Measurements from ENCODE around the gene COL27A1. TPM values are rescaled to one million over a fixed set of nuclear protein-coding genes. Genes with fewer than 3 reads are reported as not detected.
A peak's percentile ranks its signal among the peaks of the same experiment; 100 is the strongest.

Gene COL27A1
- total and polyA plus RNA-seq, 8 donors, result 15.8 to 180 (median 147) TPM

GRCh38 chr9:114288193-114289091 is 133.1 kb downstream of the COL27A1 start:
- peaks cover 0 to 19% of the 10 kb centered on the region in 2 donors for H3K27me3 ChIP-seq
- no peak overlapping the region for H3K4me3 ChIP-seq
- no peak for TF ChIP-seq CTCF (IDR thresholded peaks at IDR 0.05)
- peaks cover 3 to 8% of the 10 kb centered on the region in 2 donors for H3K36me3 ChIP-seq
- intact Hi-C loops (cut with DNase I), result loop anchor here in 1 of 2 donors (10.0 kb wide), 1 partner anchor 134 kb away; the partner anchor contains the start of gene COL27A1
- H3K27ac ChIP-seq, result no peak overlapping the region
- no peaks in the 10 kb centered on the region for H3K9me3 ChIP-seq
- ATAC-seq (no peak), DNase-seq (peak in 2 of 4 donors; percentile 30 to 68)
- H3K4me1 ChIP-seq, result no peaks in the 10 kb centered on the region

GRCh38 chr9:114289106-114289505 is 133.8 kb downstream of the COL27A1 start:
- TF ChIP-seq CTCF (IDR thresholded peaks at IDR 0.05), result no peak
- no peaks in the 10 kb centered on the region for H3K4me1 ChIP-seq
- ATAC-seq (no peak), DNase-seq (peak in 2 of 4 donors; percentile 12 to 59)
- intact Hi-C loops (cut with DNase I), result loop anchor here in 1 of 2 donors (10.0 kb wide), 1 partner anchor 134 kb away; the partner anchor contains the start of gene COL27A1
- H3K27me3 ChIP-seq, result peaks cover 0 to 19% of the 10 kb centered on the region in 2 donors
- no peak overlapping the region for H3K4me3 ChIP-seq
- H3K27ac ChIP-seq, result no peak overlapping the region
- no peaks in the 10 kb centered on the region for H3K9me3 ChIP-seq
- H3K36me3 ChIP-seq, result peaks cover 3 to 8% of the 10 kb centered on the region in 2 donors

DNA sequence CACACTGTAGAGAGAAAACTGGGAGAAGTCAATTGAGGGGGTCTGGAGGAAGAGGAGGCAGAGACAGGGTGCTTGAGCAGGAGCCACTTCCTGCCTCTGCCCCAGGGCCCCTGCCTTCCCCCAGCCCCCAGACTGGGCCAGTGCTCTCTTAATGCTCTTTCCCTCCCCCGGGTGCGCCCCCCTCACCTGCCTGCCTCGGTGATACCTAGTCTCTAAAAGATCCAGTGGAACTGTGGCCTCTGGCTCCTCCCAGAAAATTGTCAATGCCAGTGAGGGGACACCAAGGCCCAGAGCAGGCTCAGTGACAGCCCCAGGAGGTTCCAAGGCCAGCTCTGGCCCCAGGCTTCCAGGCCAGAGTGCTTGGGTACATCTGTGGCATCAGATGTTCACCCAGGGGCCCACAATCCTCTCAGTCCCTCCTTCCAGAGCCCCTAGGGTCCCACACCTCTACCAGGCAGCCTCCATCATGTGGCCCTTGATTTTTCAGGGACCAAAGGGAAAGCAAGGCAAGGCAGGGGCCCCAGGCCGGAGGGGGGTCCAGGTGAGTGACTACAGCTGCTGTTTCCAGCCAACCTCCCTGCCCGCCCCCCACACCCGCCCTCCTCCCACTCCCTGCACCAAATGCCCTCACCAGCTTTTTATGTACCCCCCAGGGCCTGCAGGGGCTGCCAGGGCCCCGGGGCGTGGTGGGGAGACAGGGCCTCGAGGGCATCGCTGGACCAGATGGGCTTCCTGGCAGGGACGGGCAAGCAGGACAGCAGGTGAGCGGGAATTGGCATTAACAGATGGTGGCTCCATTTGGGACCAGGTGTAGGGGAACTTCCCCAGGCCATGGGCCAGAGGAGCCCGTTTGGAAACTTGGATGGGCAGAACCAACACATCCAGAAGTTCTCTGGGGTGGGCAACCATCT is 134.5 kb downstream of the COL27A1 start:
- peaks cover 3 to 8% of the 10 kb centered on the region in 2 donors for H3K36me3 ChIP-seq
- no peaks in the 10 kb centered on the region for H3K4me1 ChIP-seq
- intact Hi-C loops (cut with DNase I), result loop anchor here in 1 of 2 donors (5.0 to 10.0 kb wide), 2 partner anchors 135 to 183 kb away; partner anchors contain the start of gene COL27A1
- H3K9me3 ChIP-seq, result peaks cover 0 to 5% of the 10 kb centered on the region in 2 donors
- no peak for TF ChIP-seq CTCF (IDR thresholded peaks at IDR 0.05)
- H3K27me3 ChIP-seq, result peaks cover 0 to 17% of the 10 kb centered on the region in 2 donors
- H3K4me3 ChIP-seq, result no peak overlapping the region
- no peak overlapping the region for H3K27ac ChIP-seq
- no peak for ATAC-seq
- DNase-seq, result peak in 2 of 4 donors; percentile 25 to 69

GRCh38 chr9:114290561-114290986 is 135.2 kb downstream of the COL27A1 start:
- no peak for TF ChIP-seq CTCF (IDR thresholded peaks at IDR 0.05)
- no peak overlapping the region for H3K4me3 ChIP-seq
- ATAC-seq (peak; percentile 15), DNase-seq (peak in 2 of 4 donors; percentile 28 to 42)
- peaks cover 0 to 14% of the 10 kb centered on the region in 2 donors for H3K27me3 ChIP-seq
- no peaks in the 10 kb centered on the region for H3K4me1 ChIP-seq
- intact Hi-C loops (cut with DNase I), result loop anchor here in 1 of 2 donors (5.0 kb wide), 1 partner anchor 183 kb away; no protein-coding TSS in a partner anchor
- peaks cover 3 to 7% of the 10 kb centered on the region in 2 donors for H3K36me3 ChIP-seq
- H3K9me3 ChIP-seq, result peaks cover 0 to 11% of the 10 kb centered on the region in 2 donors
- H3K27ac ChIP-seq, result no peak overlapping the region
